Right lobe of liver (tissue), 6 donors: ENCODE results near the gene FAM20C. TPM values are rescaled to one million over a fixed set of nuclear protein-coding genes. Genes with fewer than 3 reads are reported as not detected.
A peak's percentile ranks its signal among the peaks of the same experiment; 100 is the strongest.
"Not testable (repeated sequence)": the region's sequence is repeated elsewhere in the genome, so short reads cannot be mapped to it uniquely, and the experiment has no call there.

Source experiments
- ATAC-seq, 4 donors: fragments of 200-7000 bp; cut with Tn5 transposase; one replicate each; pipeline ENCODE4 v1.9.1; 2020; ENCODE audit warnings: mild to moderate bottlenecking in 4 of 4, moderate library complexity in 4 of 4
- DNase-seq, 3 donors: peaks; one replicate each; pipeline ENCODE4 v3.0.0-alpha.2; 2020
- H3K27ac ChIP-seq, 3 donors: fragments of 200-600 bp; one replicate each; pipeline ENCODE4 v1.8.0; 2022
- H3K27me3 ChIP-seq, 2 donors: fragments of 200-600 bp; one replicate each; pipeline ENCODE4 v1.8.0; 2022
- H3K36me3 ChIP-seq, 4 donors: fragments of 200-600 bp; sonication (generic) in 1 of 4; one replicate each; pipeline versions ENCODE4 v1.5.1 to v1.8.0; 2017 to 2022; ENCODE audit warnings: control low read depth in 1 of 4
- H3K4me1 ChIP-seq, 4 donors: fragments of 200-600 bp; sonication (generic) in 1 of 4; one replicate each; pipeline versions ENCODE4 v1.5.1 to v1.8.0; 2017 to 2022; ENCODE audit warnings: control low read depth in 1 of 4
- H3K4me3 ChIP-seq, 3 donors: fragments of 200-600 bp; one replicate each; pipeline ENCODE4 v1.8.0; 2022
- H3K9me3 ChIP-seq, 4 donors: fragments of 200-600 bp; sonication (generic) in 1 of 4; one replicate each; pipeline versions ENCODE4 v1.5.1 to v1.8.0; 2017 to 2022; ENCODE audit warnings: control low read depth in 1 of 4
- POLR2A ChIP-seq: fragments of 450-650 bp; IDR thresholded peaks from one replicate; pipeline ENCODE4 v1.6.1; 2017; ENCODE audit warnings: antibody characterized with exemption, mild to moderate bottlenecking
- WGBS: methylation state at CpG from one replicate; pipeline ENCODE4 v1.1.6; 2018; ENCODE audit warnings: low coverage, low lambda C conversion rate; ENCODE audit not compliant: insufficient coverage; ENCODE audit errors: missing lambda C conversion rate; 5-methylcytosine and 5-hydroxymethylcytosine counted together
- intact Hi-C, 2 donors: fragments of 100-400 bp; cut with DNase I; formaldehyde crosslinking; loops; one replicate each; pipeline versions ENCODE4 v1.11.2 to v1.14.1; 2022
- total RNA-seq, 6 experiments: library from RNA; depleted of rRNA in 2 of 6; stranded (reverse); fragments of >200 nt in 2 of 6; fragmentation: NEBNext Ultra II Directional in 3 of 6; extraction: Animal tissue kit (Norgen Biotek cat#: 25700) in 3 of 6; gene quantifications; one replicate each; pipeline versions ENCODE4 v1.1.0 to v1.2.4, GENCODE V29; 2016 to 2023
- TF ChIP-seq, protein P1 (sequence below), 4 donors: fragments of 200-600 bp in 3 of 4; fragments of 450-650 bp in 1 of 4; IDR thresholded peaks; one replicate each; pipeline versions ENCODE4 v1.5.1 to v1.8.0; 2016 to 2022; ENCODE audit warnings: antibody characterized with exemption in 4 of 4, mild to moderate bottlenecking in 2 of 4
- donor health status: DM: no; HTN: yes; CAD: no.
- donor health status: DM: no; HTN: no; CAD: no.
- donor health status: DM: no; HTN: no; CAD: no.
- donor health status: DM: no; HTN: yes; CAD: no.
- donor health status: DM: no; HTN: yes; CAD: no.

Gene FAM20C
- total RNA-seq, 6 experiments from 2014 or later, result 32.1 to 73.8 (median 57.3) TPM

DNA sequence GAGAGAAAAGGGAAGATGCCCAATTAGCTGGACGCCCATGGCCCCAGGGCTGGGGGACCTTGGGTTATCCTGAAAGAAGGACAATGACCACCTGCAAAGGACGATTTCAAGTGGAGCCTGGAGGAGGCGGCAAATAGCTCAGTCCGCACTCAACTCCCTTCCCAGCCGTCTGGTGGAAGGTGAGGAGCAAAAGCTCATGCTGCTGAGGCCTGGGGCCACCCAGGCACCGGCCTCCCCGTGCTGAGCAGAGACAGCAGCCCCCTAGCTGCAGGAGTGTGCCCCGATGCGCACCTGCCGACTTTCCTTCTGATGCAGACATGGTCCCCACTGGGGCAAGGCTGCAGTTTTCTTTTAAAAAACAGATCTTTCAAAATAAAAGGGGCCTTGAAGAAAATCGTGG, 7.9 kb downstream of the FAM20C start:
- H3K27me3 ChIP-seq, result no peaks in the 10 kb centered on the region
- ATAC-seq (no peak), DNase-seq (no peak)
- intact Hi-C loops, result no loop called here
- H3K4me3 ChIP-seq, result no peak overlapping the region
- peaks cover 0 to 86% (median 28%) of the 10 kb centered on the region in 4 donors for H3K36me3 ChIP-seq
- no peaks in the 10 kb centered on the region for H3K9me3 ChIP-seq
- no peak overlapping the region for H3K27ac ChIP-seq
- TF ChIP-seq POLR2A, result no peak
- TF ChIP-seq, protein P1, sequence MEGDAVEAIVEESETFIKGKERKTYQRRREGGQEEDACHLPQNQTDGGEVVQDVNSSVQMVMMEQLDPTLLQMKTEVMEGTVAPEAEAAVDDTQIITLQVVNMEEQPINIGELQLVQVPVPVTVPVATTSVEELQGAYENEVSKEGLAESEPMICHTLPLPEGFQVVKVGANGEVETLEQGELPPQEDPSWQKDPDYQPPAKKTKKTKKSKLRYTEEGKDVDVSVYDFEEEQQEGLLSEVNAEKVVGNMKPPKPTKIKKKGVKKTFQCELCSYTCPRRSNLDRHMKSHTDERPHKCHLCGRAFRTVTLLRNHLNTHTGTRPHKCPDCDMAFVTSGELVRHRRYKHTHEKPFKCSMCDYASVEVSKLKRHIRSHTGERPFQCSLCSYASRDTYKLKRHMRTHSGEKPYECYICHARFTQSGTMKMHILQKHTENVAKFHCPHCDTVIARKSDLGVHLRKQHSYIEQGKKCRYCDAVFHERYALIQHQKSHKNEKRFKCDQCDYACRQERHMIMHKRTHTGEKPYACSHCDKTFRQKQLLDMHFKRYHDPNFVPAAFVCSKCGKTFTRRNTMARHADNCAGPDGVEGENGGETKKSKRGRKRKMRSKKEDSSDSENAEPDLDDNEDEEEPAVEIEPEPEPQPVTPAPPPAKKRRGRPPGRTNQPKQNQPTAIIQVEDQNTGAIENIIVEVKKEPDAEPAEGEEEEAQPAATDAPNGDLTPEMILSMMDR (IDR thresholded peaks at IDR 0.05), result no peak
- WGBS, result 79% methylated on average over 9 of the region's 11 CpGs
- H3K4me1 ChIP-seq, result peaks cover 0 to 51% (median 21%) of the 10 kb centered on the region in 4 donors

GRCh38 chr7:200704-201103, 8.3 kb downstream of the FAM20C start:
- peaks cover 0 to 85% (median 28%) of the 10 kb centered on the region in 4 donors for H3K36me3 ChIP-seq
- H3K27me3 ChIP-seq, result no peaks in the 10 kb centered on the region
- H3K4me3 ChIP-seq, result no peak overlapping the region
- TF ChIP-seq POLR2A, result no peak
- TF ChIP-seq, protein P1 (IDR thresholded peaks at IDR 0.05), result peak in 1 of 4 donors; percentile 13
- peaks cover 0 to 46% (median 18%) of the 10 kb centered on the region in 4 donors for H3K4me1 ChIP-seq
- intact Hi-C loops, result no loop called here
- no peak overlapping the region for H3K27ac ChIP-seq
- 80% methylated on average over 1 of the region's 10 CpGs for WGBS
- ATAC-seq (no peak), DNase-seq (no peak)
- H3K9me3 ChIP-seq, result no peaks in the 10 kb centered on the region

DNA sequence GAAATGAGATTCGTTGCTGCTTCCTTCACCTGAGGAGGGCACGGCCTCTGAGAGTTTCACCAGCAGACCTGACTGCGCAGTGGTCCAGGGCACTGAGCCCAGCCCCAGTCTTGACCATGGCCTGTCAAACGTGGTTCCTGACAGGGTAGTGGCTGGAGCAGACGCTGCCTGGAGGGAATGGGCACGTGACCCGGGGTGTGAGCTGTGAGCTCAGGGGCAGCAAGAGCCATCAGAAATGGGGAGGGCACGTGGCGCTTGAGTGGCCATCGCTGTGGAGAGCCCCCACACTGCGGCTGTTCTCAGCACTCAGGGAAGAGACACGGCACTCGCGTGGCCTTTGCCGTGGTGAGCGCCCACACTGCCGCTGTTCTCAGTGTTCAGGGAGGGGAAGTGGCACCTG, 12.0 kb downstream of the FAM20C start:
- Histone ChIP-seq H3K4me1 (peaks cover 0 to 10% (median under 1%) of the 10 kb centered on the region in 4 donors), H3K36me3 (peaks cover 0 to 57% (median 20%) of the 10 kb centered on the region in 4 donors), H3K27me3 (no peaks in the 10 kb centered on the region), H3K9me3 (no peaks in the 10 kb centered on the region), H3K27ac (no peak overlapping the region), H3K4me3 (no peak overlapping the region)
- DNase-seq (no peak), ATAC-seq (no peak)
- intact Hi-C loops, result no loop called here
- TF ChIP-seq POLR2A, result no peak
- TF ChIP-seq, protein P1 (IDR thresholded peaks at IDR 0.05), result no peak
- 100% methylated on average over 3 of the region's 17 CpGs for WGBS

- 94% methylated on average over 35 of the region's 49 CpGs for WGBS
Observed at GRCh38 chr7:205115-206010, 13.0 kb downstream of the FAM20C start.

GRCh38 chr7:206351-206750, 14.0 kb downstream of the FAM20C start:
- intact Hi-C loops, H3K4me1 ChIP-seq, ATAC-seq, H3K4me3 ChIP-seq, H3K27ac ChIP-seq, DNase-seq, H3K27me3 ChIP-seq, H3K9me3 ChIP-seq: not testable (repeated sequence)
- whole genome bisulfite sequencing, result 78% methylated on average over 29 of the region's 31 CpGs
- H3K36me3 ChIP-seq, result peaks cover 0 to 51% (median 19%) of the 10 kb centered on the region in 4 donors

More at GRCh38 chr7:205115-206010, 13.0 kb downstream of the FAM20C start:
- H3K27me3 ChIP-seq, result no peaks in the 10 kb centered on the region
- no peak for TF ChIP-seq POLR2A
- TF ChIP-seq, protein P1 (IDR thresholded peaks at IDR 0.05), result no peak
- DNase-seq (no peak), ATAC-seq (no peak)
- H3K36me3 ChIP-seq, result peaks cover 0 to 56% (median 21%) of the 10 kb centered on the region in 4 donors
- no peaks in the 10 kb centered on the region for H3K4me1 ChIP-seq
- no peak overlapping the region for H3K27ac ChIP-seq
- H3K9me3 ChIP-seq, result no peaks in the 10 kb centered on the region
- intact Hi-C loops, result no loop called here
- no peak overlapping the region for H3K4me3 ChIP-seq
